Heart left ventricle (tissue), 13 donors: ENCODE measurements around the gene CHERP.

Source experiments
- CTCF ChIP-seq, 12 donors: fragments of 200-600 bp; sonication (generic) in 4 of 12; IDR thresholded peaks; one replicate each; pipeline versions ENCODE4 v1.5.0 to v1.8.0; 2018 to 2022; ENCODE audit warnings: antibody characterized with exemption in 12 of 12, mild to moderate bottlenecking in 5 of 12
- POLR2A ChIP-seq, 2 donors: fragments of 450-650 bp; IDR thresholded peaks; one replicate each; pipeline ENCODE4 v1.6.1; 2017; ENCODE audit warnings: antibody characterized with exemption in 2 of 2, mild to moderate bottlenecking in 2 of 2, moderate library complexity in 2 of 2
- donor health status: ischemic (EF 13 %, LVEDD 7.1; RV severe dilation, severe dysfunction).
- donor health status: DM: no; HTN: yes; CAD: no.
- donor health status: DM: no; HTN: no; CAD: no.
- donor health status: ischemic (EF 25% LVEDD 6.9; RV normal size, moderate dysfunction).
- donor health status: ischemic (EF 25% LVEDD 5.7; RV mildly dilated, moderate dysfunction).
- donor health status: ischemic (EF 35%, LVEDD 5.7; RV mildly dilated, moderate dysfunction).
- donor health status: nonischemic (EF 11% LVEDD 7.7; RV severe dilation, severe dysfunction).
- donor health status: DM: yes; HTN: yes; CAD: no.
- donor health status: PGD.
- donor health status: ischemic (EF 29% LVEDD 5.4; RV normal size, mild dysfunction).
- donor health status: nonischemic (EF 23%, LVEDD 6.1; RV moderate dilation, normal function).

- TF ChIP-seq POLR2A (IDR thresholded peaks at IDR 0.05) = no peak
- TF ChIP-seq CTCF (IDR thresholded peaks at IDR 0.05) = no peak
These were observed 24.2 kb downstream of the CHERP start for GRCh38 chr19:16518061-16518460.
